SHP77 treated with DMSO at 0.1 percent for 48 hours (cell line): ENCODE data around the gene METTL22.
A peak's percentile ranks its signal among the peaks of the same experiment; 100 is the strongest.

Experiments used
- DNase-seq: peaks from one replicate; lab custom pipeline; 2025; lab: John Stamatoyannopoulos, UW

METTL22 gene

GRCh38 chr16:8668113-8668512 is 46.6 kb downstream of the METTL22 start:
- DNase-seq: no peak

DNA sequence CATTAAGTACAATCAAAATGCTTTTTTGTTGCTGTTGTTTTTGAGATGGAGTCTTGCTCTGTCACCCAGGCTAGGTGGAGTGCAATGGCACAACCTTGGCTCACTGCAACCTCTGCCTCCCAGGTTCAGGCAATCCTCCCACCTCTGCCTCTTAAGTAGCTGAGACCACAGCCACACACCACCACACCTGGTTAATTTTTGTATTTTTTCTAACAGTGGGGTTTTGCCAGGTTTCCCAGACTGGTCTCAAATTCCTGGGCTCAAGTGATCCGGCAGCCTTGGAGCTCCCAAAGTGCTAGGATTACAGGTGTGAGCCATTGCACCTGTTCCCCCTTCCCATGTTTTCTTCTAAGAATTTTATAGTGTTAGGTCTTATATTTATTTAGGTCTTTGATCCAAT is 48.0 kb downstream of the METTL22 start:
- no peak for DNase-seq

DNA sequence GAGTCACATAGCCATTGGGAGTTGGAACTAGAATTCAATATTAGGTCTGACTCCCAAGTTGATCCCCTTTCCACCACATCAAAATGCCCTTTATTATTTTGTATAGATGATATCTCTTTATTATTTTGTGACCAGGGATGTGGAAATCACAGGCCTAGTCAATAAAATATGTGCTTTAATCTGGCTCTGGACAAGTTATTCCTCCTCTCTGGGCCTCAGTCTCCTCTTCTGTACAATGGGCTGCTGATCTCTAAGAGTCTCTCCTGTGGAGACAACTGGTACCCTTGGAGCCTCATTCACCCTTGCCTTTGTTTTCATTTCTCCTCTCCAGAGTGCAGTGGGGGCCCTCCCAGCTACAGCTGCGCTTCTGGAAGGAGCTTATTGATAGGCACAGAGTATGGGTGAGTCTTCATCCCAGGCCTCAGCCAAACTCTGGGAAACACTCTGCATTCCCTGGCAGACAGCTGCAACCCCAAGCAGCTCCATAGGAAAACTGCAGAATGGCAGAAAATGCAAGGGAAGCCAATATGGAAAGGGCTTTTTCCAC is 48.6 kb downstream of the METTL22 start:
- DNase-seq: no peak

DNA sequence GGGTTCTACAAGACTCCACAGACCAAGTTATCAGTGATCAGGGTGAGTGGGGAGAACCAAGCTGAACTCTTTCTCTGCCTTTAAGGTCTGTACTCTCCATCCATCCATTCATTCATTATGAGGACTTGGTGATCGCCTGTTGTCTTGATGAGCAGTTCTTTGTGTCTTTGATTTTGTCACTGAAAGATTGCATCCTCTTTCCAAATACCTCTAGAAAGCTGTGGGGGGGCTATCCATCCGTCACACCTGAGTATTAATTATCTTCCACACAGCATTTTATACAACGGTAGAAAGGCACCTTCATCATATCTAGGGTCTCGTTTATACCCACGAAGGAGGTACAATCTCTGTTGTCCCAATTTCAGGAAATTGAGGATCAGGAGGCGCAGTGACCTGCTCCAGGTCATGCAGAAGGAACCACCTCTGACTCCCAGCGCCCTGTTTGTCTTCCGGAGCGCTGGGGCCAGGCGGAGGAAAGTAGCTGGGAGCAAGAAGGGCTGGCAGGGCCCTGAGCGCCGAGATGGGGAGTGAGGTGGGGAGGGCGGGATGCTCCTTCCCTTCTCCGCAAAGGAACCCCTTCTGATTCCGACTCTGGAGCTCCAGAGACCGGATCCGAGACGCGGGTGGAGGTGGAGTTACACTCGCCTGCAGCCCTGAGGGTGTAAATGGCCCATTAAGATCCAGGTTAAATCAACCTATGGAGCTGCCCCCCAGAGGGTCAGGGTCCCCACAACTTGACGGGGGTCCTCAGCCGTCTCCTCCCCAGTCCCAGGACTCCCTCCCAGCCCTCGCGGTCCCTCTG is 52.3 kb downstream of the METTL22 start:
- no peak for DNase-seq

DNA sequence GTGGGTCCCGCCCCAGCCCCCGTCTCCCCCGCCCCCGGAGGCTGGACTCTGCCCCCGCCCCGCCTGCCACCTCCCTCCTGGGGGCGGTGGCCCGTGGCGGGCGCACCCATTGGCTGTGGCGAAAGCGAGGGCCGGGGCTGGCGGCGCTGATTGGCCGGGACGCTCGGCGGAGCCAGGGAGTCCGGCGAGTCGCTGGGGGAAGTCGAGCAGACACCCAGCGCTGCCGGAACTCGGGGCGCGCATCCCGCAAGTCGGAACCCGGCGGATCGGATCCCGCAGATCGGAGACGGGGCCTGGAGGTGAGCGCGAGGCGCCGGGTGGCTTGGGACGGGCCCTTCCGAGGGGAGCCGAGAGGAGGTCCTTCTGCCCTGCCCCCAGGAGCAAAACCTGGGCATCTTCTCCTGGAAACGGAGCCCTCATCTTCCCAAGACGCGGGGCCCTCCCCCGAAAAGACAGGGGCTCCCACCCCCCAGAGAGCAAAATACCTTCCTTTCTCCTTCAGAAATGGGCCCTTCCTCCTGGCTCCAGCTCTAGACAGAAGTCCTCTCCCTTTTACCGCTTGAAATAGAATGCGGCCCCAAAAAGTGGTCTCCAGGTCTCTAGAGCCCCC is 53.0 kb downstream of the METTL22 start, which contains the start of gene ABAT:
TSS of gene ABAT (plus strand) at position 205 of the 610 bp plus-strand sequence. CDS start 61,123 bp downstream, outside the sequence.
- DNase-seq: peak; percentile 34

DNA sequence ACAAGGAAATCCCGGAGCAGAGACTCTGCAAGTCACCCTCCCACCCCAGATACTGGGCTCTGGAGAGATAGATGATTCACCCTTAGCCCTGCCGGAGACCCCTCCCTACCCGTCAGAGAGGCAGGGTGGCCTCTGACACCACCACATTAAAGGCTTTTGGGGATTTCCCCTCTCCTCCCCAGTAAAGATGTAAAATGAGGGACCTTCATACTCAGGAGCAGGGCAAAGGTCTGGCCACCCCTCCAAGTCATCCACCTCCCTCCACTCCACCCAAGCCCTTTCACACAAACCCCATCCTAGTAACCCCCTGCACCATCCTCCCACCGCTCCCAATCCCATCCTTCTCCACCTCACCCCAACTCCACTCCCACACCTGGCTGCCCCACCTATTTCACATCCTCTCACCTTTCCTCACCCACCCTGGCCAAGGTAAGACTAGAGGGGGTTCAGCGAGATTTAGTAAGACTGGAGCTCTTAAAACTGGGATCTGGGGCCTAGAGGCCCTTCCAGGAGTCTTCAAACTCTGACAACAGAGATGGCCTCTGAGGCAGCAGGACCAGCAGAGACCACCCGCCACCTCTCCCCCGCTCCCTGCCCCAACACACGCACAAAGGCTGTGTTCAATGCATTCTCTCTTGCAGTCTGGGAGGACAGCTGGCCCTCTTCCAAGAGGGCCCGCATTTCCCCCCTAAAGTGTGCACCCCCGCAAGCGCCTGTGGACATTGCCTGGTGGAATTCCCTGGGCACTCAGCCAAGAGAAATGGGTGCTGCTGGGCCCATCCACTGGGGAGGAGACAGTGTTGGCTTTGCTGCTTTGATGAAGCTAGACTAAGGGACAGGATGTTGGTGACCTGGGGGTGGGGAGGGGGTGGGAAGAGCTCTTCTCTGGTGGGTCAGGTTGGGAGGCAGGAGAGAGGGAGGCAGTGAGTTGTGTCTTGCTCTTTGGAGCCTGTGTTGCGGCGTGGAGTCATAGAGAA is 54.0 kb downstream of the METTL22 start:
- peak; percentile 7 for DNase-seq

- DNase-seq: no peak
These were observed 54.7 kb downstream of the METTL22 start for GRCh38 chr16:8676160-8676547.

DNA sequence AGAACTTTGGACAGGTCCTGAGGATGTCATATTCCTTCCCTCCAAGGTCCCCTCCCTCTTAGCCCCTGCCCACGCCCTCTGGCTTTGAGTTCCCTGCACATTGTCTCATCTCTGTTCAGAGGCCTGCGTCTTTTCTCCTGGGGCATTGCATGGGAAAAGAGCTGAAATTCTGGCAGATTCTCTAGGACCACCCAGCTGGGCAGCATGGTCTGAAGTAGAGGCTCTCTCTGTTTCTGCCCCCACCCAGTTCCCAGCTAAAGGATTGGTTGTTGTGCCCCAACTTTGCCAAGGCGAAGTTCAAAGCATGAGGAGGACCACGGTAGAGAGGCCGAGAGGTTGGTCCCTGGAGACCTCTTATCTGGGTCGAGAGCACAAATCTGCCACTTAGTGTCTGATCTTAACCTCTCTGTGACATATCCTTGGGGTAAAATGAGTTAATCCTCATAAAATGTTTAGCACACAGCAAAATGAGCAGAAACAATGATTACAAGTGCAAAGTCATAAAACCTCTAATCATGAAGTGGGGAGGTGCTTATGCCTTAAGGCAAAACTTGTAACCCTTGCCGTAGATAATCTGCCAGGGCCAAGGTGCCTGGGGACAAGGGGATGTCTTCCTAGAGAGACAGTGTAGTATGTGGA is 55.4 kb downstream of the METTL22 start:
- no peak for DNase-seq

- DNase-seq: no peak
These were observed 56.0 kb downstream of the METTL22 start for GRCh38 chr16:8677481-8677880.

DNA sequence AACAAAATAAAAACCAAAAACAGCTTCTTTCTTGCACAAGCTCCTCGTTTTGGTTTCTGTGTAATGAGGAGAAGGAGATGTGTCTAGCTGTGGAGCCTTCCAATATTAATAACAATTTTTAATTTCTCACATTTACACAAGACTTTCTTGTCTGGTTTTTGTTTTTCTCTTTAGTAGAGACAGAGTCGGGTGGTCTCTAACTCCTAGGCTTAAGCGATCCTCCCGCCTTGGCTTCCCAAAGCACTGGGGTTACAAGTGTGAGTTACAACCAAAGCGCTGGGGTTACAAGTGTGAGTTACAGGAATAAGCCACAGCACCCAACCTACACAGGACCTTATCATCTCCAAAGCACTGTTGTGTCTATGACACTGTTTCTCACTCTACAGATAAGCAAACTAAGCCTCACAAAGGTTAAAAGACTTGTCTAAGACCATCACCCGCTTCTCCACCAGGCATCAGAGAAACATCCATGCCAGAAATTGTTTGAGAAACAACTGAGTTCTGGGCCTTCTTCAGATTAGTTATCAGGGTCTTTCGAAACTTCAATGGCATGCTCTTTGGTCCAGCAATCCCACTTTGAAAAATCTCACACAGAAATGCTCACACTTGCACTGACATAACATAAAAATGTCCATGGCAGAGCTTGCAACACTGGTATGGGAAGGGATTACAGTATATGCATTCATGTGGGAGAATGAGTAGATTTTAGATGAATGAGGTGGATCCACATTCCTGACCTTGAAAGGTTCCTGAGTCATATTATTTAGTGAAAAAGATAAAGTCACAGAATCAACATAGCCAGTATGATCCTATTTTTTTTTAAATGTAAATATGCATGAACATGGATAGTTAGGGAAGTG is 56.8 kb downstream of the METTL22 start:
- no peak for DNase-seq

DNA sequence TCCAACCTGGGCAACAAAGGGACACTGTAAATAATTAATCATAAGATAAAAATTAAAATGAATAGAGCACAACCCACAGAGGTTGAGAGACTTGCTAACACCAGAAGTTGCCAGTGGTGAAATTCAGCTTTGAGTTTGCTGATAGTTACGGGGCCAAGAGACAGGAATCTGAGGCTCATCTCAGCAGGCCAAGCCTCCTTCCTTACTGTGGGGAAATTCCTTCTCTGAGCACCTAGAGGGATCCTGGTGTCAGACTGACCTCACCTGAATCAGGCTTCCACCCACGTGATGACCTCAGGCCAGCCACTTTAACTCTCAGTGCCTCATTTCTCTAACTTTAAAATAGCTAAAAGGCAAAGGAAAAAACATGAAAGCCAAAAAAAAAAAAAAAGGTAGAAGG is 57.7 kb downstream of the METTL22 start:
- DNase-seq: no peak

GRCh38 chr16:8682551-8683259 is 61.2 kb downstream of the METTL22 start:
- no peak for DNase-seq

DNA sequence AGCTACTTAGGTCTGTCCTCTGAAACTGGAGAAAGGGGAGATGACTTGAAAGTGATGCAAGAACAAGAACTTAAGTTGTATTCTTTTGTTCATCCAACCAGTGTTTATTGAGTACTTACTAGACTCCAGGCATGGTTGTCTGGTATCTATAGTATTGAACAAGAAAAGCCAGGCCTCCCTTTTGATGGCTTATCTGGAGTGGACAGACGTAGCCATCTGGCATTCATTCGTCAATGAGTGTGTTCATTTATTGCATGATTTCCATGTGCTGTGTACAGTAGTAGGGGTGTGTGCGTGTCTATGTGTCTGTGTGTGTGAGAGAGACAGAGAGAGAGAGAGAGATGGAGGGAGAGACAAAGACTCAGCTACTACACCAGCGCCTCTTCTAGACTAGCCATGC is 62.1 kb downstream of the METTL22 start:
- DNase-seq: no peak

DNA sequence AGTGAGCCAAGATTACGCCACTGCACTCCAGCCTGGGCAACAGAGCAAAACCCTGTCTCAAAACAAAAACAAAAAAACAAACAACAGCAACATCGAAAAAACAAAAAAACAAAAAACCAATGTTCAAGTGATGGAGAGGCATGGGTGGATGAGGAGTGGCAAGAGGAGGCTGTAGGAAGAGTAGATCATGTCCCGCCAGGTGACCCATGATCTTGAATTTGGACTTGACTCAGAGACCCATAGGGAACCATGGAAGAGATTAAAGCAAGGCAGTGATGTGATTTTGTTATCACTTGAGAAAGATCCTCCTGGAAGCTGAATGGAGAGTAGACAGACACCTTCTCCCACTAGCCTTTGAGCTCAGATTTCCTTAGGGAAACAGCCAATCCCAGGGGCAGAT is 64.1 kb downstream of the METTL22 start:
- no peak for DNase-seq

DNA sequence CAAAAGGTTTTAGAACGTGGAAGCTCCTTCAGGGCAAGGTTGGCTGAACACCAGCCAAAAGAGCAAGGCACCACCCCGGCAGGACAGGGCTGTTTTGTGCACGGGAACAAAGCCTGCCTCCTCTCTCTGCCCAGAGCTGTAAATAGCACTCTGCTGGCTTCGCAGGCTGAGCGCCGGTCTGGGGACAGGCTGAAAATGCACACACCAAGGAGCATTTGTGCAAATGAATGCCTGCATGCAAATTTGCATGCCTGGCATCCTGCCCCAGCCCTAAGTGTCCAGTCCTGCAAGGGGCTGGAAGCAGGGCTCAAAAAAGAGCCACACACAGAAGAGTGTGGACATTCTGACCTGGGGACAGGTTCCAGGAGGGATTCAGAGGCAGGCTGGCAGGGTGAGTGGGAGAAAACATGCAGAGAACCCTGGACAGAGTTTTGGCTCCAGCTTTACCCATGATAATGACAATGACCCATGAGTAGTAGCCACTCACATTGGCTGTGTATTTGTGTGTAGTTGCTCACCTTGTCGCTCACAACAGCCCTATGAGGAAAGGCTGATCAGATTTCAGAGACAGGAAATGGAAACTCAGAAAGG is 64.6 kb downstream of the METTL22 start:
- no peak for DNase-seq

- DNase-seq: peak; percentile 36
These were observed 65.4 kb downstream of the METTL22 start for GRCh38 chr16:8686879-8687278.

DNA sequence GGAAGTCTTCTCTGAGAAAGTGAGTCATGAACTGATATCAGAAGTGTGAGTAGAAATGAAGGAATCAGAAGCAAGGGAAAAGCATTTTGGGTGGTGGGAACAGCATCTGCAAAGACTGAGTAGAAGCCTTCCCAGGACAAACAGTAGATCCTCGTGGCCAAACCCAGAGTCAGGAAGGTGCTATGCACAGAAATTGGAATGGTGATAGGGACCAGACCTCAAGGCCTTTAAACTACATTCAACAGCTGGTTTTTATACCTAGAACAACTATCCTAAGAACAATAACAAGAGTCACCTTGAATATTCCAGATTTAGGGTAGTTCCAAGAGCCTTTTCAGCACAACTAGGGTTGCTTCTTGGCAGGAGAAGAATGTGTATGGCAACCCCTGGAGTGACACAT is 68.2 kb downstream of the METTL22 start:
- no peak for DNase-seq

DNA sequence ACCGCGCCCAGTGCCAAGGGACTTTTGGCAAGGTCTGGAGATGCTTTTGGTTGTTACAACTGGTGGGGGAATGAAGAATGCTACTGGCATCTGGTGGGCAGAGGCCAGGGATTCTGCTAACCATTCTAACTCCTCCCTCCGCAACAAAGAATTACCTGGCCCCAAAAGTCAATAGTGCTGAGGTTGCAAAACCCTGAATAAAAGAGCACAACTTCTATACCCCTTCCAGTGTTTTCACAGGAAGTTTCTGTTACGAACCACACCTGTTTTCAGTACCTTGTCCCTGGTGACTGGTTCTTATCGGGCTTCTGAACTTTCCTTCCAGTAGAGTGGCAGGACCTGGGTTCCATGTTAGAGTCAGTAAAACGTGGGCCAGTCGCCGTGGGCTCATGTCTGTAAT is 70.2 kb downstream of the METTL22 start:
- DNase-seq: no peak
